Gastroesophageal sphincter (tissue), 3 donors: ENCODE measurements around the gene TOMM5.

Source experiments
- CTCF ChIP-seq, 4 experiments: fragments of 200-600 bp in 2 of 4; fragments of 450-650 bp in 2 of 4; sonication (generic) in 1 of 4; IDR thresholded peaks; one replicate each; pipeline ENCODE4 v1.5.1; 2017 to 2019; ENCODE audit warnings: antibody characterized with exemption in 4 of 4, mild to moderate bottlenecking in 2 of 4, moderate library complexity in 2 of 4
- EP300 ChIP-seq: sonication (generic); formaldehyde crosslinking; IDR thresholded peaks from one replicate; pipeline ENCODE4 v1.6.1; 2017; ENCODE audit warnings: antibody characterized with exemption, mild to moderate bottlenecking
- POLR2A ChIP-seq, 2 donors: fragments of 450-650 bp; IDR thresholded peaks; one replicate each; pipeline ENCODE4 v1.6.1; 2017; ENCODE audit warnings: antibody characterized with exemption in 2 of 2, mild to moderate bottlenecking in 2 of 2, moderate library complexity in 1 of 2
- POLR2AphosphoS5 ChIP-seq: sonication (generic); formaldehyde crosslinking; IDR thresholded peaks from one replicate; pipeline ENCODE4 v1.6.1; 2017; ENCODE audit warnings: antibody characterized with exemption

GRCh38 chr9:37617161-37617560 is 24.8 kb upstream of the TOMM5 start:
- TF ChIP-seq CTCF (IDR thresholded peaks at IDR 0.05) (no peak), POLR2A (IDR thresholded peaks at IDR 0.05) (no peak), POLR2AphosphoS5 (no peak), EP300 (no peak)
